ENCODE data around the gene HOXB3.

DNA sequence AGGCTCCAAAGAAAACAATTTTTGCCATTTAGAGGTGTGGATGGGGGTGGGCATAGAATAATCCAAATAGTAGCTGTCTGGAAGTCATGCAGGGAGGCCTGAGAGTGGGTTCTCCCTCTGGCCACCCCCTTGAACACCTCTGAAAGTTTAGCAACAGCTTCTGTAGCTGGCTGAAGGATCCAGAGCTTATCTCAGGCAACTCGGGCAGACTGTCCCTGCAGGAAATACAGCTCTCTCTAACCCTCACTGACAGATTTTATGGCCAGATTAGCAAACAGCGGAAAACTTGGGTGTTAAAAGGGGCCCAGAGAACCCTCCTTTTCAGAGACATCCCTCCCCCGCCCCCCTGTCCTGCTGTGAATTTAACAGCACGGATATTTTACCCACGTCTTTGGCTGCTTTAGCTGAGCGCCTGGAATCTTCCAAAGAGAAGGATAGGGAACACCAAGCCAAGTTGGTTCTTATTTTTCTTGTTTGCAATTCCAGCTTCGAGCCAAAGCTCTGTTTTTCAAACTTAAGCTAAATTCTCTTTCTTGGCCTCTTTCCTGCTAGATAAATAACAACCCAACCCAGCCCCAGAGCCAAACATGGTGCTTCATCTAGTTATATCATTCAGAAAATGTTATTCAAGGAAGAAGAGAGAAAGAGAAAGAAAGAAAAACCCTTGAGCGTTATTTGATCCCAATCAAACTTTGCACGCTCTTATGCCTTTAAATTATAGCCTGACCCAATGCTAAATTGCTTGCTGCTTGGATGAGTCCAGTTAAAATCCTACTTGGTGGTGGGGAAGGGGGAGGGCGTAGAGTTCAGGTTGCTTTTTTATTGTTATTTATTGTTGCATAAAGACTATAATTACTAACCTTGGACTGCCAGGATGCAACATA, 42.9 kb downstream of the HOXB3 start:
- no peak for TF ChIP-seq CTCF (IDR thresholded peaks at IDR 0.05 in 4 of 5, conservative IDR thresholded peaks at IDR 0.05 in 1 of 5)
- no peak for TF ChIP-seq POLR2A (IDR thresholded peaks at IDR 0.05)

Measured in gastrocnemius medialis (tissue), 4 donors.